COR-L47 (cell line): ENCODE results near the gene FADS3.

Source experiments
- DNase-seq: peaks from one replicate; lab custom pipeline; 2025; lab: John Stamatoyannopoulos, UW

Gene FADS3

GRCh38 chr11:61879152-61879551 is 12.2 kb downstream of the FADS3 start:
- DNase-seq, result no peak

GRCh38 chr11:61875698-61876097 is 15.6 kb downstream of the FADS3 start:
- no peak for DNase-seq

DNA sequence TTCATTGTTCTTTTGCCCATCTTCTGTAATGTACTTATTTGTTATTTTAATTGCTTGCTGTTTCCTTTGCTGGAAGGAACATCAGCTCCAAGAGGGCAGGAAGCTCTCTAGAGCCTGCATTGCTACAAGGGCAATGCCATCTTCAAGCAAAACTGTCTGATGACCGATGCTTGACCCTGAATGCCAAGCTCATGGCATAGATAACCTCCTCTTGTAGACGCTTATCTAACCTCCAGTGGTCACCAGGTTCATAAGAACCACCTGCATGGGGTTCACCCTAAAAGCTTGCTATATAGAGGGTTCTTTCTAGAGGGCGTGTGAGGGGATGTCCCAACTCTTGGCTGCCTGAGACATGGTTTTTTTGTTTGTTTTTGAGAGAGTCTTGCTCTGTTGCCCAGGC is 16.5 kb downstream of the FADS3 start:
- no peak for DNase-seq

DNA sequence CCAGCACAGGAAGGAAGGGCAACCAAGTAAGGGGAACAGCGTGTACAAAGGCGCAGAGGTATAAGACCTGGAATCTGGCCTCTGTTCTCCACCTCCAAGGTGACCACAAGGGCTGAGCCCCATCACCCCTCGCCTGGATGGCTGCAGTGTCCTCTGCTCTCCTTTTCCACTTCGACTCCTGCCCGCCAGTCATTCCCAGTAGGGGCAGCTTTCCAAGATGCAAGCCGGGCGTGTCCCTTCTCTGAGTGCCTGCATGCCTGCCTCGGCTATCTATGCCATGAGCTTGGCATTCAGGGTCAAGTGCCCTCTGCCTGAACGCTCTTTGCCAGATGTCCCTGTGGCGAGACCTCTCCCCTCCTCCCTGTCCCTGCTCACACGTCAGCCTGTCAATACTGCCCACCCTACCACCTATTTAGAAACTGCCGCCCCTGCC is 17.0 kb downstream of the FADS3 start:
- DNase-seq, result no peak

- no peak for DNase-seq
These were observed 17.6 kb downstream of the FADS3 start for GRCh38 chr11:61873588-61874376.

- no peak for DNase-seq
These were observed 18.3 kb downstream of the FADS3 start for GRCh38 chr11:61872935-61873565.

GRCh38 chr11:61871158-61871597 is 20.2 kb downstream of the FADS3 start:
- DNase-seq, result peak; percentile 88

DNA sequence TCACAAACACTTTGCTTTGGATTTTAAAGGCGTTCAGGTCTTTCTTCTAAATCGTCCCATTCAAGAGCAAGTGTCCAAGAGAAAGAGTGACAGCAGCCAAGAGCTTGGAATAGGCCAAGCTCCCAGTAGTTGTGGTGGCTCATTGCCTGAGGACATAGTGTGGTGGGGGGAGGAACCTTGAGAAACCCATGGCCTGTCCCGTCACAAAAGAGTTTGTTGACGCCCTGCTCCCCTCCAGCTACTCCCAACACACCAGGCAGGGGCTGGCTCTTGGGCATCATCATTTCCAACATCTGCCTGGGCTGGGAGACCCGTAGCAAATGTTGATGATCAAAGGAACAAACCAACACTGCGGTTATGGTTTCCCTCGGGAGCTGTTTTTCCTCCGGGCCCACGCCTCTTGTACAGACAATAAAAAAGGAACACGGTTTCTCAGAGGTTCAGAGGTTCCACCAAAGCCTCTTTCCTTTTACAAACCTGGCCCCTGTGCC is 20.8 kb downstream of the FADS3 start:
- DNase-seq, result no peak

DNA sequence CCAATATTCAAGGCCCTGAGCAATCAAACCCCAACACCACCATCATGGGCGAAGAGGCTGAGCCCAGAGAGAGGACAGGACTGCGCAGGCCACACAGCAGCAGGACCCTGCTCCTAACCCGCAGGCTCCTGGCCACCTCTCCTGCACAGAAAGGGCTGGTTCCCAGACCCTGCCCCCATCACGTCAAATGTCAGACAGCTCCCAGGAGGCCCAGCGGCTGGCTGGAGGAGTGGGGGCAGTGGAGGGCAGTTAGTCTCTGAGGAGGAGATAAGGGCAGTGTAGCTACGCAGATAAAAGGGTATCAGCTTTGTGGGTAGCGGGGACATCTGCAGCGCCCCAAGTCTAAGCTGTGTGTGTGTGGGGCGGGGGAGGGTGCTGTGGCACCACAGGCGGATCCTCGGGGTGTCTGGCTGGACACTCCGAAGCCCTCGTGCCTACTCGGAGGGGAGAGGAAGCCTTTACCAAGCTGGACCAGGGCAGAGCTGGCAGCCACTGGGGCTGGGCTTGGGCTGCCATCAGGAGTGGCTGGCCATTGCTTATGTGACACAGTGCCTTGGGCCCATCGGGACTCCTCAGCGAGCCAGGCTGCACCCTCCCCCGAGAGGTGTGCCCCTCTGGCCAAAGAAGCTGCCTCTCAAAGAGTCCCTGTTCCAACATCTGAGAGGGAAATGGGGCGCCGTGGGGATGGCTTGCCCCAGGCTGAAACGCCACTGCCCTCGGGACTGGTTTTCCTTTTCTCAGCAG is 21.5 kb downstream of the FADS3 start:
- no peak for DNase-seq

- no peak for DNase-seq
These were observed 22.0 kb downstream of the FADS3 start for GRCh38 chr11:61869429-61869707.

- DNase-seq, result no peak
These were observed 22.5 kb downstream of the FADS3 start for GRCh38 chr11:61868571-61869428.

DNA sequence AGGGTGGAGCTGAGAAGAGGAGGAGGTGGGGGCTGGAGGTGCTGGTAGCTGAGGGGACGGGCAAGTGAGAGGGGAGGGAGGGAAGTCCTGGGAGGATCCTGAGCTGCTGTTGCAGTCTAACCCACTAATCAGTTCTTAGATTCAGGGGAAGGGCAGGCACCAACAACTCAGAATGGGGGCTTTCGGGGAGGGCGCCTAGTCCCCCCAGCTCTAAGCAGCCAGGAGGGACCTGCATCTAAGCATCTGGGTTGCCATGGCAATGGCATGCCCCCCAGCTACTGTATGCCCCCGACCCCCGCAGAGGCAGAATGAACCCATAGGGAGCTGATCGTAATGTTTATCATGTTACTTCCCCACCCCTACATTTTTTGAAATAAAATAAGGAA is 24.4 kb downstream of the FADS3 start:
- no peak for DNase-seq

DNA sequence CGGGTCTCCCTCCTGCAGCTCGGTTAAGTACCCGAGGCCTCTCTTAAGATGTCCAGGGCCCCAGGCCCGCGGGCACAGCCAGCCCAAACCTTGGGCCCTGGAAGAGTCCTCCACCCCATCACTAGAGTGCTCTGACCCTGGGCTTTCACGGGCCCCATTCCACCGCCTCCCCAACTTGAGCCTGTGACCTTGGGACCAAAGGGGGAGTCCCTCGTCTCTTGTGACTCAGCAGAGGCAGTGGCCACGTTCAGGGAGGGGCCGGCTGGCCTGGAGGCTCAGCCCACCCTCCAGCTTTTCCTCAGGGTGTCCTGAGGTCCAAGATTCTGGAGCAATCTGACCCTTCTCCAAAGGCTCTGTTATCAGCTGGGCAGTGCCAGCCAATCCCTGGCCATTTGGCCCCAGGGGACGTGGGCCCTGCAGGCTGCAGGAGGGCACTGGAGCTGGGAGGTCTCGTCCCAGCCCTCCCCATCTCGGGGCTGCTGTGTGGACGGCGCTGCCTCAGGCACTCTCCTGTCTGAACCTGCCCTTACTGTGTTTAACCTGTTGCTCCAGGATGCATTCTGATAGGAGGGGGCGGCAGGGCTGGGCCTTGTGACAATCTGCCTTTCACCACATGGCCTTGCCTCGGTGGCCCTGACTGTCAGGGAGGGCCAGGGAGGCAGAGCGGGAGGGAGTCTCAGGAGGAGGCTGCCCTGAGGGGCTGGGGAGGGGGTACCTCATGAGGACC is 25.0 kb downstream of the FADS3 start:
- no peak for DNase-seq

DNA sequence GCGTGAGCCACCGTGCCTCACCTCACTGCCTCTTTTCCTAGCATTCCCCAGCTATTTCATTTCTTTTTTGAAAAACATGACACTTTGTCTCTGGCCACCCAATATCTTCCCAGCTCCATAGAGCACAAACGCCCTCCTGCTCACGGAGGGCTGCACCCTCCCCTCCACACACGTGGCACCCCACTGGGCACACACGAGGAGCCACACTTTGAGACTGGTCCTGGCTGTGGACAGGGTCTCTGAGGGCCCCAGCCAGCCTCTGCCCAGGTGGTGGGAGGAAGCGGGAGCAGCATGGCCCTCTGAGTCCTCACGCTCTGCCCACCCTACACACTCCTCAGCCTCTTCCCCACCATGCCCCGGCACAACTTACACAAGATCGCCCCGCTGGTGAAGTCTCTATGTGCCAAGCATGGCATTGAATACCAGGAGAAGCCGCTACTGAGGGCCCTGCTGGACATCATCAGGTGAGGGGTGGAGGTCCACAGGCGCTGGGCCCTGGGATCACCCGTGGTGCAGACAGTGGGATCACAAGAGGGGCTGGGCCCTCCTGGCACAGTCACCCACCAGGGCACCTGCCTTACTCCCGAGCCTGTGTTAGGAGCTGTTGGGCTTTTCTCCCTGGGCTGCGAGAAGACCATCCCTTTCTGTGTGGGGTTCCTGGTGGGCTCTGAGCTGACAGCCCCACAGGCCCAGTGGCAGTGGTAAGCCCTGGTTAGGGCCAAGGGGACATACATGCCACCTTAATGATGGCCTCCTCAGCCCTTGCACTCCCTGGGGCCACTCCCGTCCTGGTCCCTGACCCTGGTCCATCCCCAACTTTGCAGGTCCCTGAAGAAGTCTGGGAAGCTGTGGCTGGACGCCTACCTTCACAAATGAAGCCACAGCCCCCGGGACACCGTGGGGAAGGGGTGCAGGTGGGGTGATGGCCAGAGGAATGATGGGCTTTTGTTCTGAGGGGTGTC is 26.2 kb downstream of the FADS3 start:
- no peak for DNase-seq

GRCh38 chr11:61863548-61864081 is 27.7 kb downstream of the FADS3 start:
- DNase-seq, result no peak

DNA sequence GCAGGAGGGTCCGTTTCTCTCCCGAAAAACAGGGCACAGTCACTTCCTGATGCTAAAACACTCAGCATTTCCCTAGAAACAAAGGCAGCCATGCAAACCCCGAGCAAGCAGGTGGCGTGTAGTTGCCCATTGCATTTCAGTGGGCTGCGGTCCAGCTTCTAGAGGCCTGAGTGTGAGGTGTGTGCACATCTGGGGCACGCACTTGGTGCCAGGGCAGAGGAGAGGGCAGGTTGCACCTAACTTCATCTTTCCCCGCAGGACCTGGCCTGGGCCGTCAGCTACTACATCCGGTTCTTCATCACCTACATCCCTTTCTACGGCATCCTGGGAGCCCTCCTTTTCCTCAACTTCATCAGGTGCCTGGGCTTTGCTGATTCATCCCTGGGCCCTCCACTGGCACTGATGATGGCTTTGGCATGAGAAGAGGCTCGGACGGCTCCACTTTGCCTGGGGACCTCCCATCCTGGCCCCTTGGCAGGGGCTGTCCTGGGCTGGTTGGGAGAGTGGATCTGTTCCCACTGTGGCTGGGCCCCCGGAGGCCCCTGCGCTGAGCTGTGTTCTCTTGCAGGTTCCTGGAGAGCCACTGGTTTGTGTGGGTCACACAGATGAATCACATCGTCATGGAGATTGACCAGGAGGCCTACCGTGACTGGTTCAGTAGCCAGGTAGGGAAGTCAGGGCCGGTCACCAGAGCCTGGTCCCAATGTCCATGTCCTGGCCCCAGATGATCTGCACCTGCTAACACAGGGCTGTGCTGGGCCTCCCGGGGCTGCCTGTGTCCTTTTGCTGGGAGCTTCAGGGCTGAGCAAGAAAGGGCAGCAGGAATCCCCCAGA is 28.4 kb downstream of the FADS3 start:
- no peak for DNase-seq

GRCh38 chr11:61861634-61862033 is 29.7 kb downstream of the FADS3 start:
- no peak for DNase-seq

DNA sequence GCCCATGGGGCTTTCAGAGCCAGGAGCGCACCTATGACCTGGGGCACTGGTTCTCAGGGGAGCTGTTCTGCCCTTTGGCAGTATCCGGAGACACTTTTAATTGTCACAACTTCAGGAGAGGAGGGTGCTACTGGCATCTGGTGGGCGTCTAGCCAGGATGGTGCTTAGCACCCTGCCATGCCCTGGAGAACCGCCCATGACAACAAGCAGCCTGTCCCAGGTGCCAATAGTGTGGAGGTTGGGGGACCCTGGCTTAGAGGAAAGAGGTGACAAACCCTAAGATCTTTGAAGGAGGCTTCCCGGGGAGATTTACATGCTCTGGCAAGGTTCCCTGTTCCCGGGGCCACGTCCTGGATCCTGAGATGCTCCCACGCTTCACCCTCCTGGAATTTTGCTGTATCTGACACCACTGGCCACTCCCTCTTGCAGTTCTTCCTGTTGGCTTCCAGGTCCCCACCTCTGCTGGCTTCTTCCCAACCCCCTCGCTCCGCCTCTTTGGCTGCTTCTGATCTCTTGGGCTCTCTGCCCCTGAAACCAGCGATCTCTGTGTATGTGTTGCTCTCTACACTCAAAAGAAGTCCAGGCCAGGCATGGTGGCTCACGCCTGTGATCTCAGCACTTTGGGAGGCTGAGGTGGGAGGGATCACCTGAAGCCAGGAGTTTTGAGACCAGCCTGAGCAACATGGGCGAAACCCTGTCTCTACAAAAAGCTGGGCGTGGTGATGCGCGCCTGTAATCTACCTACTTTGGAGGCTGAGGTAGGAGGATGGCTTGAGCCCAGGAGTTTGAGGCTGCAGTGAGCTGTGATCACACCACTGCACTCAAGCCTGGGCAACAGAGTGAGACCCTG is 31.1 kb downstream of the FADS3 start:
- DNase-seq, result no peak
